Fibroblast of gingiva (primary cell): ENCODE data around the gene POGLUT3.

Experiments
- DNase-seq: peaks from one replicate; pipeline ENCODE4 v3.0.0-alpha.2; 2011; ENCODE audit warnings: low read depth

POGLUT3 gene

DNA sequence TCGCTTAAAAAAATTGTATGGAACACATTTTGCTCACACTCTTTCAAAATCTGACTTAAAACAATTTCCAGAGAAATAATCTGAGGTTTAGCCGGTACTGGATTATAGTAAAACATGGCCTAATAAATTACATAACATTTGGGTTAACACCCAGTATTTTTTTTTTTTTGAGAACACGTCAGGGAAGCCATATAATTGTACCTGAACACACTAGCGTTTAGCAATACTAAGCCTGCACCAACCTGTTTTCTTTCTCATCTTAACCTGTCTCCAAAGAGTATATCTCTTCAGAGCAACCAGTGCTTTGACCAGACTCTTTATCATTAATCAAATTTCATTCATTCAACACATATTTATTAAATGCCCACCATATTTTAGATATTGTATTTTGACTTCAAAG is 2.0 kb upstream of the POGLUT3 start:
- DNase-seq = no peak

DNA sequence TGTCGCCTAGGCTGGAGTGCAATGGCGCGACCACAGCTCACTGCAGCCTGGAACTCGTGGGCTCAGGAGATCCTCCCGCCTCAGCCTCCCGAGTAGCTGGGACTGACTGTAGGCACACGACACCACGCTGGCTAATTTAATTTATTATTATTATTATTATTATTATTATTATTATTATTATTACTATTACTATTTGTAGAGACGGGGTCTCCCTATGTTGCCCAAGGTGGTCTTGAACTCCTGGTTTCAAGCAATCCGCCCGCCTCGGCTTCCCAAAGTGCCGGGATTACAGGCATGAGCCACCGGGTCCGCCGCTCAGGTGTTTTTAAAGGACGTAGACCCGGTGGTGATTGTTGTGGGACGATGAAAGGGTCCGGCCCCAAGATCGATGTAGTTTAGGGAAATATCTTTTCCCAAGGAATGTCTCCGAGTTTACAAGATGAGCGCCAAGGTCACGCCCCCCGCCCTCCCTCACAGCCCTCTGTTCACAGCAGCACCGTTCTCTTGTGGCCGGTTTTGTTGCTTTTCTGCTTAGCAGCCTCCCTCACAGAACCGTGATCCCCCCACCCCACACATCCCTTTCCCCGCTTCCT is 728 bp upstream of the POGLUT3 start:
- DNase-seq = no peak

DNA sequence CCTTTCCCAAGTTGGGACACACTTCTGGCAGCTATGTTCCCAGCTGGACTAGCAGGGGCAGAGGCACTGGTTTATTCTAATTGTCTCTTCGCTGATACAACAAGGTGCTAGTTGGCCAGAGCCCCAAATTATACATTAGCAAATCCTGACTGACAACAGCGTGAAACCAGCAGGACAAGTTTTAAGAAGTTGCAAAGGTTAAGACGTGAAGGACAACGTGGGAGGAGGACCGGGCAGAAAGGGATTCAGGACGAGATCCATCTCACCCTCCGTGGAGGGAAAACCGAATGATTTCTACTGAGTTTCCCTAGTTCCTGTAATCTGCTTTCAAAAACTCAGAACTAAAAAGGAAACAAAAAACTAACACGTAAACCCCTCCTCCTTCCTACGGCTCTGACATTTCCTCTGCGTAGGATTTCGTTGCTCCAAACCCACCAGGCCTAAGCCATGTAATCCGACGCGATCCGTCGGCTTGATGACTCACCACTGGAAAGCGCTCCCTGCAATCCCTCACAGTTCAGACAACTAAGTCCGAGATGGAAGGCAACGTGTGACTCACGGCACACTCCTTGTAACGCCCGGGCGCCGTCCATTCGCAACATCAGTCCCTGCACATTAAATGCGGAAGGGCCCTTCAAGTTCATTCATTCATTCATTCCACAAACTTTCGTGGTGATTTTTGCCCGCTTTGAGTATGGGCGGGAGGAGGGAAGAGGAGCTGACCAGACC is 703 bp downstream of the POGLUT3 start:
- DNase-seq = peak; percentile 98

- DNase-seq = peak; percentile 6
Observed at GRCh38 chr11:108496643-108497256, 1.4 kb downstream of the POGLUT3 start.

GRCh38 chr11:108495326-108495725 is 2.9 kb downstream of the POGLUT3 start:
- no peak for DNase-seq

- no peak for DNase-seq
Observed at GRCh38 chr11:108494182-108494581, 4.0 kb downstream of the POGLUT3 start.

DNA sequence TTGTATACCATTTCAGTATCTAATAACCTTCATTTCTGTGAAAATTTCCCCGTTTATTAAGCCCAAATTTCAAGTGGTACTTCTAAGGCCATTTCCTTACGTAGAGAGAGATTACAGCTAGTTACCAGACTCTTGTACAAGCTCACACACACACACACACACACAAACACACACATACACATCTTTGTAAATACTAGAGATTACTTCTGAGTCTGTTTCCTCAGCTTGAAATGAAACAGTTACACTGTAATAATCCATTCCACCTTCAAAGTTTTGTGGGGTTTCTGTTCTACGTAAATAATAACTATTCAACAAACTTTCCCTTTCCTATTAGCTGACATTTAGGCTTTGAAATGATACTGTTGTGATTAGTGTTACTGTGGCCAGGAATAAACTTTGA is 6.2 kb downstream of the POGLUT3 start:
- DNase-seq = no peak

GRCh38 chr11:108486828-108487227 is 11.4 kb downstream of the POGLUT3 start:
- DNase-seq = no peak

- DNase-seq = no peak
Observed at GRCh38 chr11:108486331-108486730, 11.9 kb downstream of the POGLUT3 start.

- no peak for DNase-seq
Observed at GRCh38 chr11:108483163-108483562, 15.0 kb downstream of the POGLUT3 start.

DNA sequence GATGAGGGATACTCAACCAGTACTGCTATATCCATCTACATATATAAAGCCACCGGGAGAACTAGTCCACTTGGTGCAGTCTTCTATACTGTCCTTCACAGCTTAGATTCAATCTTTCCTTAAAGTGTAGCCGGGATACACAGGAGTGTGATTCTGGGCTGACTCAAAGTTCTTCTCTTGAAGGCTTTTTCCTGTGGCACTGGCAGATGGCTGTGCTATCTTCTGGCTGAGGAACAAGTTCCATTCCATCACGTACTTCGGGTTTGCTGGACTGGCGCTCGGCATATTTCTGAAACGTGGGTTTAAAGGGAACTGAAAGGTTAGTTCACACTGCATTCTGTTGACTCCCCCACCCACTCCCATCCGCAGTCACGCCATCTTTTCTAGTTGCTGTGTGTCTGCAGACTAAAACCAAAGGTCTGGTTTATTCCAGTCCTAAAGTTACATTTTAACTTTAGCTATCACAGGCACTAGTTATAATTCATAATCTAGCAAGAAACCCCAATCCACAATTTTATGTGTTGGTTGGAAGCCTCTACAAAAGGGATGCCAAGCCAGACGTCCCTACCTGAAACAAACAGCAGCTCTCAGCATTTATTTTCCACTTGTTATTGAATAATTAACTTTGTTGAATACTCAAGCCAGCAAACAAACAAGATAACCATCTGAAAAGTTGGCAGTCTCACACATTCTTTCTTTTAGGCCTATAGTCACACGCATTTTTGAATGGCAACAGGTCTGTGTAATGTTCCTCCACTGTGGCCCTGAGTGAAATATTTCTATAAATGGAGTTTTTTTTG is 23.3 kb downstream of the POGLUT3 start:
- no peak for DNase-seq

DNA sequence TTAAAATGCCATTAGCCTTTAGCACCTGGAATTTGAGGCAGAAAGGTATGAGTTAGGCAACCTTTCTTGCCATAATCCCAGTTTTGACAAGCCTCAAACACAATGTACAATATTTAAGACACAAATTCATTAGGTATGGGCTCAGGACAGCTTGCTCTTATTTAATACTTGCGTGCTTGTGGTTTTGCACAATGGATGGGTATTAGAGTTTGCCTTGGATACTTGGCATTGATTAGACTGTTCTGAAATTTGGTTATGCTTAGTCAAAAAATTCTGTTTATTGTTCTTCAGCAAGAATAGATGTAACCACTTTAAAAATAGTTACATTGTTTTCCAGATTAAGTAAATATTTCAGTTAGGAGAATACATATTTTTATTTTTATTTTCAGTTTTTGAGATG is 25.5 kb downstream of the POGLUT3 start:
- DNase-seq = peak; percentile 75

DNA sequence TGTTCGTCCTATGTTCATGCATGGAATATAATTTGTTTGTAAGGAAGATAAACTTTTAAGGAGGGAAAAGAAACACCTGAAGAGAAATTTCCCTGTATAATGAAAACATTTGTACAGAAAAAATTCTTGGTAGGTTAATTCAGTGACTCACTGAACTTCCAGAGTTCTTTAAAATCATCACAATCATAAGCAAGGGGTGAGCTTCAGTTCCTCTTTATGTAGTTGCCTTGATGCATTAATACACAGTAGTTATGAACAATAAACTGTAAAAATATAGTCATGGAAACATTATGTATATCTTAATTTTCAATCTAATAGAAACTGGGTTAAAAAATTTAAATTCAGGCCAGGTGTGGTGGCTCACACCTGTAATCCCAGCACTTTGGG is 29.7 kb downstream of the POGLUT3 start:
- no peak for DNase-seq

GRCh38 chr11:108467091-108467823 is 30.9 kb downstream of the POGLUT3 start, which contains the start of gene C11orf65:
Gene C11orf65, minus strand, starts transcription at chr11:108467529. Its CDS starts 5,970 bp downstream, at chr11:108461559.
- DNase-seq = peak; percentile 95

DNA sequence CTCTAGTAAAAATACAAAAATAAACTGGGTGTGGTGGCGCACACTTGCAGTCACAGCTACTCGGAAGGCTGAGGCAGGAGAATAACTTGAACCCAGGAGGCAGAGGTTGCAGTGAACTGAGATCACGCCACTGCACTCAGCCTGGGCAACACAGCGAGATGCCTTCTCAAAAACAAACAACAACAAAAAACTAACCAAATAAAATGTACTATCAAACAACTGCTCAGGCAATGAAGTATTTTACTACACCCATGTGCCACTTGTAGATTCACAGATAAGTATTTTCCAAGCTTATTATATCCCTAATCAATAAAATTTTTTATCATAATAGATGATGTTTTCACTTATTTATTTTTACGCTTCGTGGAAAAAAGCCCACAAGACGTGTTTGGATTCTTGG is 31.8 kb downstream of the POGLUT3 start:
- DNase-seq = no peak

DNA sequence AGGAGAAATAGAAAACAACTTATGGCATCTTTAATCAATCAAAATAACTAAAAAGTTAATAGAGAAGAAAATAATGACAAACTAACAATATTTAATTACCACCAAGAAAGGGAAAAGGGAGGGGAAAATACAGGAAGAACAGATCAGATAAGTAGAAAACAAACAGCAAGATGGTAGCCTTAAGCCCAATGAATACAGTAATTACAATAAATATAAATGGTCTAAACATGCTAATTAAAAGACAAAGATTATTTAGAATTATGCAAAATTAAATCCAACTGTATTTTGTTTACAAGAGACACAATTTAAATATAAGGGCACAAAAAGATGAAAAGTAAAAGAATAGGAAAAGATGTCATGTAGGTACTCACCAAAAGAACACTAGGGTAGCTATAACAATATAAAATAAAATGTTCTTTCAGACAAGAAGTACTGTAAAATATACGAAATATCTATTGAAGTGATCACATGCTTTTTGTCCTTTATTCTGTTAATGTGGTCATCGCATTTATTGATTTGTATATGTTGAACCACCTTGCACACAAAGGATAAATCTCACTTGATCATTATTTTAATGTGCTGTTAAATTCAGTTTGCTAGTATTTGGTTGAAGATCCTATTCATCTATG is 44.9 kb downstream of the POGLUT3 start:
- no peak for DNase-seq
